ENCODE data around the gene CSRP2. TPM values are rescaled to one million over a fixed set of nuclear protein-coding genes. Genes with fewer than 3 reads are reported as not detected.

CSRP2 gene
- total and polyA plus RNA-seq, 2 of the 13 experiments (the other 11 are each of a cell fraction or from before 2014, with no cell fraction given) = 7.2 to 8.0 TPM

DNA sequence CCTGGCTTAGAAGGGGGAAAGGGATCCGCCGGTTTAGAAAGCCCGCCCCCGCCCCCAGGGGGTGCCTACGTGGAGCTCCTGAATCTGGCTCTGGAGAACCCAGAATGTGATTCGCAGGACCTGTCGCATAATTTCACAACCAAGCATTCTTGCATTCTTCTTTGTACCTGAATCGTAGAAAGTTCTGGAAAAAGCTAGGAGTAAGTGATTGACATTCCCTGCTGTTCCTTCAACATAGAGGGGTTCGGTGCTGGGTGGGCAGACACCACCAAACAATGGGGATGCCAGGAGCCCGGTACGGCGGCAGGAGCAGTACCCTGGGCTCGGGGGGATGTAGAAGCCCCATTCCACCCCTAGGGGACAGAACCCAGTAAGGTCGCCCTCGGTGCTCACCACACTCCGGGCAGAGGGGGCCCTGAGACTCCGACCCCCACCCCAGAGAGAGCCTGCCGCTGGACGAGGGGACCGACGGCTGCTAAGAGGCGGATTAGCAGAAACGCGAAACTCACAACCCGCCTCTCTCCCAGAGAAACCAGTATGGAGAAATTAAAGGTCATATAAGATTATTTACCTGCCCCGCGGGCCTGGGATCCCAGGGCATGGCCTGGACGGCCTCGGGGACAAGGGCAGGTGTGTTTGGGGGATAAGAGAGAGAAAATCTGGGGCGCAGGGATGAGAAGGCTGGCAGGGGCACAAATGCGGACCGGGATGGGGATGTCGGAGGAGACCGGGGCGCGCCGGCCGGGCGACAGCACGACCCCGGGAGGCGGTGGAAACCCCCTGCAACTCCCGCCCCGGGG, 520 bp downstream of the CSRP2 start (continued):
- TF ChIP-seq ZNF782 (CRISPR knock-in tag; IDR thresholded peaks at IDR 0.05; ENCODE audit: borderline replicate concordance) (no peak), ZBTB43 (CRISPR knock-in tag; conservative IDR thresholded peaks at IDR 0.05) (0 out of 2 replicates have a peak, but pooled peaks have one; percentile 16), NCOA5 (CRISPR knock-in tag; IDR thresholded peaks at IDR 0.05) (no peak)

DNA sequence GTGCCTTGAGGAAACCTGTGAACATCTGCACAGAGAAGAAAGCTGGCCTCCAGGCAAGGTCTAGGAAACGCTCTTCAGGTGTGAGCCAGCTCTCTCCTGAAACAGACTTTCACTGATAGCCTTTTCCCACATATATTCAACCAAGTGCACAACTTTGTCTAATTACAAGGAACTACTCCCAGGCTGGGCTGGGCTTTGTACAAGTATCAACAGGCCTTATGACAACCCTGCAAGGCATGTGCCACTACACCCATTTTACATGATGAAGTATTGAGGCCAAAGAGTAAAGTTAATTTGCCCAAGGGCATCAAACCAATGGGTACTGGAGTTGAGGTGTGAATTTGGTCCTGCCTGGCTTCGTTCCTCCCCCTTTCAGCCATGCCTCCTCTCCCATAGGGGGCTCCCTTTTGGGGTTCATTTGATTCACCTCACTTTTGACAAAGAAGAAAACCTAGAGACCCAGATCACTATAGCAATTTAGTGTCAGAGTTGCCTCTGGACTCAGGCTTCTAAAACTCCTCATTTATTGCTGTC, 2.1 kb downstream of the CSRP2 start:
- in situ Hi-C loops (cut with HindIII; ENCODE audit: extremely low pct_ligation_motif_present, low pct_unique_long_range_greater_than_20kb) = no loop called here
- 90% methylated on average over 2 of the region's 2 CpGs for whole genome bisulfite sequencing (ENCODE audit: low lambda C conversion rate)
- intact Hi-C loops (cut with micrococcal nuclease; ENCODE audit: unreplicated experiment) = no loop called here
- ChIA-PET POLR2A (no interaction called here), CTCF (ENCODE audit: low intra/inter-chr PET ratio, low total read pairs) (no interaction called here)
- BruUV-seq (replicated peaks) = no TSS peak
- Histone ChIP-seq H3K4me2 (ENCODE audit: low read depth, low read length) (no peak overlapping the region), H3K4me1 (ENCODE audit: insufficient read depth, low read length) (peaks cover 24% of the 10 kb centered on the region), H3K27ac (ENCODE audit: extremely low read length, insufficient read depth, low read length) (no peak overlapping the region), H3K79me2 (ENCODE audit: insufficient read depth, low read length) (no peaks in the 10 kb centered on the region), H3K9ac (ENCODE audit: insufficient read depth, low read depth, low read length) (no peak overlapping the region), H2AFZ (ENCODE audit: low read length) (no peak overlapping the region), H3K27me3 (ENCODE audit: control insufficient read depth in 1 of 2, insufficient read depth in 2 of 2, low read length in 2 of 2) (peaks cover 0 to 5% of the 10 kb centered on the region in 2 experiments; a peak in 1 of 5 replicates), H3K36me3 (replicated peaks in 1 of 2; ENCODE audit: control insufficient read depth in 1 of 2, insufficient read depth in 2 of 2, low read length in 2 of 2) (no peaks in the 10 kb centered on the region), H4K20me1 (ENCODE audit: insufficient read depth, low read length) (no peaks in the 10 kb centered on the region), H3K9me3 (ENCODE audit: low read length) (no peaks in the 10 kb centered on the region), H3K4me3 (replicated peaks in 1 of 3; ENCODE audit: insufficient read depth in 1 of 3, low read depth in 2 of 3, low read length in 3 of 3) (no peak overlapping the region)
- ATAC-seq = no peak
- FAIRE-seq = no peak
- DNase-seq (ENCODE audit: low spot score) = no peak
- TF ChIP-seq TOE1 (CRISPR knock-in tag; IDR thresholded peaks at IDR 0.05) (no peak), ZNF670 (CRISPR knock-in tag; IDR thresholded peaks at IDR 0.05; ENCODE audit: borderline replicate concordance) (no peak), NCOR1 (IDR thresholded peaks at IDR 0.05; ENCODE audit: borderline replicate concordance, low read length) (no peak), ZNF629 (CRISPR knock-in tag; conservative IDR thresholded peaks at IDR 0.05) (peak; percentile 28; the same call in 1 of the 2 replicates)

All from HepG2 (cell line).